ENCODE data around the gene TP53BP1.
A peak's percentile ranks its signal among the peaks of the same experiment; 100 is the strongest.

TP53BP1 gene

GRCh38 chr15:43370310-43370974 is 122.5 kb downstream of the TP53BP1 start:
- TF ChIP-seq ZNF8 (CRISPR knock-in tag; IDR thresholded peaks at IDR 0.05) (no peak), ISL1 (CRISPR knock-in tag; IDR thresholded peaks at IDR 0.05) (no peak), OSR1 (CRISPR knock-in tag; IDR thresholded peaks at IDR 0.05) (no peak), ESRRG (CRISPR knock-in tag; IDR thresholded peaks at IDR 0.05) (no peak), CSDC2 (CRISPR knock-in tag; IDR thresholded peaks at IDR 0.05) (no peak), ZFP30 (CRISPR knock-in tag; IDR thresholded peaks at IDR 0.05) (no peak), SNAI2 (CRISPR knock-in tag; IDR thresholded peaks at IDR 0.05) (no peak), ARNTL (CRISPR knock-in tag; IDR thresholded peaks at IDR 0.05; ENCODE audit: borderline replicate concordance, low read depth) (no peak)
- TF ChIP-seq, protein P1, sequence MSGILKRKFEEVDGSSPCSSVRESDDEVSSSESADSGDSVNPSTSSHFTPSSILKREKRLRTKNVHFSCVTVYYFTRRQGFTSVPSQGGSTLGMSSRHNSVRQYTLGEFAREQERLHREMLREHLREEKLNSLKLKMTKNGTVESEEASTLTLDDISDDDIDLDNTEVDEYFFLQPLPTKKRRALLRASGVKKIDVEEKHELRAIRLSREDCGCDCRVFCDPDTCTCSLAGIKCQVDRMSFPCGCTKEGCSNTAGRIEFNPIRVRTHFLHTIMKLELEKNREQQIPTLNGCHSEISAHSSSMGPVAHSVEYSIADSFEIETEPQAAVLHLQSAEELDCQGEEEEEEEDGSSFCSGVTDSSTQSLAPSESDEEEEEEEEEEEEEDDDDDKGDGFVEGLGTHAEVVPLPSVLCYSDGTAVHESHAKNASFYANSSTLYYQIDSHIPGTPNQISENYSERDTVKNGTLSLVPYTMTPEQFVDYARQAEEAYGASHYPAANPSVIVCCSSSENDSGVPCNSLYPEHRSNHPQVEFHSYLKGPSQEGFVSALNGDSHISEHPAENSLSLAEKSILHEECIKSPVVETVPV (CRISPR knock-in tag; IDR thresholded peaks at IDR 0.05) = no peak
- TF ChIP-seq, protein P2, sequence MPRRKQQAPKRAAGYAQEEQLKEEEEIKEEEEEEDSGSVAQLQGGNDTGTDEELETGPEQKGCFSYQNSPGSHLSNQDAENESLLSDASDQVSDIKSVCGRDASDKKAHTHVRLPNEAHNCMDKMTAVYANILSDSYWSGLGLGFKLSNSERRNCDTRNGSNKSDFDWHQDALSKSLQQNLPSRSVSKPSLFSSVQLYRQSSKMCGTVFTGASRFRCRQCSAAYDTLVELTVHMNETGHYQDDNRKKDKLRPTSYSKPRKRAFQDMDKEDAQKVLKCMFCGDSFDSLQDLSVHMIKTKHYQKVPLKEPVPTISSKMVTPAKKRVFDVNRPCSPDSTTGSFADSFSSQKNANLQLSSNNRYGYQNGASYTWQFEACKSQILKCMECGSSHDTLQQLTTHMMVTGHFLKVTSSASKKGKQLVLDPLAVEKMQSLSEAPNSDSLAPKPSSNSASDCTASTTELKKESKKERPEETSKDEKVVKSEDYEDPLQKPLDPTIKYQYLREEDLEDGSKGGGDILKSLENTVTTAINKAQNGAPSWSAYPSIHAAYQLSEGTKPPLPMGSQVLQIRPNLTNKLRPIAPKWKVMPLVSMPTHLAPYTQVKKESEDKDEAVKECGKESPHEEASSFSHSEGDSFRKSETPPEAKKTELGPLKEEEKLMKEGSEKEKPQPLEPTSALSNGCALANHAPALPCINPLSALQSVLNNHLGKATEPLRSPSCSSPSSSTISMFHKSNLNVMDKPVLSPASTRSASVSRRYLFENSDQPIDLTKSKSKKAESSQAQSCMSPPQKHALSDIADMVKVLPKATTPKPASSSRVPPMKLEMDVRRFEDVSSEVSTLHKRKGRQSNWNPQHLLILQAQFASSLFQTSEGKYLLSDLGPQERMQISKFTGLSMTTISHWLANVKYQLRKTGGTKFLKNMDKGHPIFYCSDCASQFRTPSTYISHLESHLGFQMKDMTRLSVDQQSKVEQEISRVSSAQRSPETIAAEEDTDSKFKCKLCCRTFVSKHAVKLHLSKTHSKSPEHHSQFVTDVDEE (CRISPR knock-in tag; IDR thresholded peaks at IDR 0.05) = no peak
- TF ChIP-seq, protein P3, sequence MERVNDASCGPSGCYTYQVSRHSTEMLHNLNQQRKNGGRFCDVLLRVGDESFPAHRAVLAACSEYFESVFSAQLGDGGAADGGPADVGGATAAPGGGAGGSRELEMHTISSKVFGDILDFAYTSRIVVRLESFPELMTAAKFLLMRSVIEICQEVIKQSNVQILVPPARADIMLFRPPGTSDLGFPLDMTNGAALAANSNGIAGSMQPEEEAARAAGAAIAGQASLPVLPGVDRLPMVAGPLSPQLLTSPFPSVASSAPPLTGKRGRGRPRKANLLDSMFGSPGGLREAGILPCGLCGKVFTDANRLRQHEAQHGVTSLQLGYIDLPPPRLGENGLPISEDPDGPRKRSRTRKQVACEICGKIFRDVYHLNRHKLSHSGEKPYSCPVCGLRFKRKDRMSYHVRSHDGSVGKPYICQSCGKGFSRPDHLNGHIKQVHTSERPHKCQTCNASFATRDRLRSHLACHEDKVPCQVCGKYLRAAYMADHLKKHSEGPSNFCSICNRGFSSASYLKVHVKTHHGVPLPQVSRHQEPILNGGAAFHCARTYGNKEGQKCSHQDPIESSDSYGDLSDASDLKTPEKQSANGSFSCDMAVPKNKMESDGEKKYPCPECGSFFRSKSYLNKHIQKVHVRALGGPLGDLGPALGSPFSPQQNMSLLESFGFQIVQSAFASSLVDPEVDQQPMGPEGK (CRISPR knock-in tag; IDR thresholded peaks at IDR 0.05; ENCODE audit: borderline replicate concordance) = no peak
- ATAC-seq = peak; percentile 77

DNA sequence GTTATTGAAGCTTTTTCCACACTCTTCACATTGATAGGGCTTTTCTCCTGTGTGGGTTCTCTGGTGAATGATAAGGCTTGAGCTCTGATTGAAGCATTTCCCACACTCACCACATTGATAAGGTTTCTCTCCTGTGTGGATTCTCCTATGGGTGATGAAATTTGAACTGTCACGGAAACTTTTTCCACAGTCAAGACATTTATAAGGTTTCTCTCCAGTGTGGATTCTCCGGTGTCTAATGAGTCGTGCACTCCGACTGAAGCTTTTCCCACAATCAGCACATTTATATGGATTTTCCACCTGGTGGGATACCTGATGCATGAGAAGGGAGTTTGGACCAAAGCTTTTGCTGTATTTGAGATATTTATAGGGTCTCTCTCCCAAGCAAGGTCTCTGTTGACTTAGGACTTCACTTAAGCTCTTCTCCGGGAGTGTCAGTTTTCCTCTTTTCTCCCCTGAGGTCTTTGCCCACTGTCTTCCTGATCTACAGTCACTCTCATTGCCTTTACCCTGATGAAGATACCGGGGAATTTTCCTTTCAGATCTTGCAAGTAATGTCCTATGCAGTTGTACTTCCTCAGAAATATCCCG is 131.5 kb downstream of the TP53BP1 start:
- no peak for ATAC-seq
- TF ChIP-seq PPARA (CRISPR knock-in tag; IDR thresholded peaks at IDR 0.05; ENCODE audit: borderline replicate concordance) (no peak), ISL1 (CRISPR knock-in tag; IDR thresholded peaks at IDR 0.05) (no peak), GLIS3 (CRISPR knock-in tag; IDR thresholded peaks at IDR 0.05) (no peak), ESRRG (CRISPR knock-in tag; IDR thresholded peaks at IDR 0.05) (no peak), ZNF565 (CRISPR knock-in tag; conservative IDR thresholded peaks at IDR 0.05; ENCODE audit: low read depth) (no peak), BACH2 (CRISPR knock-in tag; IDR thresholded peaks at IDR 0.05; ENCODE audit: borderline replicate concordance) (no peak), SNAI2 (CRISPR knock-in tag; IDR thresholded peaks at IDR 0.05) (no peak), OSR1 (CRISPR knock-in tag; IDR thresholded peaks at IDR 0.05) (no peak), ZC3H10 (CRISPR knock-in tag; IDR thresholded peaks at IDR 0.05) (no peak), TOX (CRISPR knock-in tag; IDR thresholded peaks at IDR 0.05; ENCODE audit: borderline replicate concordance) (no peak), ARNTL (CRISPR knock-in tag; IDR thresholded peaks at IDR 0.05; ENCODE audit: borderline replicate concordance, low read depth) (no peak), ZFP30 (CRISPR knock-in tag; IDR thresholded peaks at IDR 0.05) (no peak), ZNF8 (CRISPR knock-in tag; IDR thresholded peaks at IDR 0.05) (no peak), CSDC2 (CRISPR knock-in tag; IDR thresholded peaks at IDR 0.05) (no peak)
- TF ChIP-seq, protein P4, sequence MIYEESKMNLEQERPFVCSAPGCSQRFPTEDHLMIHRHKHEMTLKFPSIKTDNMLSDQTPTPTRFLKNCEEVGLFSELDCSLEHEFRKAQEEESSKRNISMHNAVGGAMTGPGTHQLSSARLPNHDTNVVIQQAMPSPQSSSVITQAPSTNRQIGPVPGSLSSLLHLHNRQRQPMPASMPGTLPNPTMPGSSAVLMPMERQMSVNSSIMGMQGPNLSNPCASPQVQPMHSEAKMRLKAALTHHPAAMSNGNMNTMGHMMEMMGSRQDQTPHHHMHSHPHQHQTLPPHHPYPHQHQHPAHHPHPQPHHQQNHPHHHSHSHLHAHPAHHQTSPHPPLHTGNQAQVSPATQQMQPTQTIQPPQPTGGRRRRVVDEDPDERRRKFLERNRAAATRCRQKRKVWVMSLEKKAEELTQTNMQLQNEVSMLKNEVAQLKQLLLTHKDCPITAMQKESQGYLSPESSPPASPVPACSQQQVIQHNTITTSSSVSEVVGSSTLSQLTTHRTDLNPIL (CRISPR knock-in tag; IDR thresholded peaks at IDR 0.05; ENCODE audit: low read depth) = no peak
- TF ChIP-seq, protein P2 (CRISPR knock-in tag; IDR thresholded peaks at IDR 0.05) = no peak
